Esophagus muscularis mucosa (tissue), 4 donors: ENCODE results near the gene CCDC201. TPM values are rescaled to one million over a fixed set of nuclear protein-coding genes. Genes with fewer than 3 reads are reported as not detected.

ENCODE experiments used
- DNase-seq: peaks from one replicate; pipeline ENCODE4 v3.0.0-alpha.2; 2017; ENCODE audit errors: extremely low spot score
- H3K27ac ChIP-seq, 4 donors: fragments of 200-600 bp; sonication (generic); replicated peaks in 1 of 4; 1 replicate in 3 of 4; 2 replicates in 1 of 4; pipeline ENCODE4 v1.5.1; 2016 to 2019; ENCODE audit warnings: mild to moderate bottlenecking in 1 of 4
- H3K27me3 ChIP-seq, 4 donors: fragments of 200-600 bp; sonication (generic); one replicate each; pipeline versions ENCODE4 v1.5.1 to v1.6.0; 2016 to 2019
- H3K36me3 ChIP-seq, 4 donors: fragments of 200-600 bp; sonication (generic); one replicate each; pipeline ENCODE4 v1.5.1; 2016 to 2019
- H3K4me1 ChIP-seq, 4 donors: fragments of 200-600 bp; sonication (generic); one replicate each; pipeline ENCODE4 v1.5.1; 2016 to 2019
- H3K4me3 ChIP-seq, 4 donors: fragments of 200-600 bp; sonication (generic); 1 replicate in 2 of 4; 2 replicates in 2 of 4; pipeline ENCODE4 v1.5.1; 2016 to 2019; ENCODE audit warnings: mild to moderate bottlenecking in 4 of 4, moderate library complexity in 1 of 4
- H3K9me3 ChIP-seq, 4 donors: fragments of 200-600 bp; sonication (generic); 1 replicate in 3 of 4; 2 replicates in 1 of 4; pipeline ENCODE4 v1.5.1; 2016 to 2019
- EP300 ChIP-seq: sonication (generic); formaldehyde crosslinking; IDR thresholded peaks from one replicate; pipeline ENCODE4 v1.6.1; 2017; ENCODE audit warnings: antibody characterized with exemption
- POLR2A ChIP-seq: fragments of 450-650 bp; IDR thresholded peaks from one replicate; pipeline ENCODE4 v1.6.1; 2017; ENCODE audit warnings: antibody characterized with exemption, moderate library complexity, mild to moderate bottlenecking, low read depth
- POLR2AphosphoS5 ChIP-seq, 2 donors: sonication (generic); formaldehyde crosslinking; IDR thresholded peaks; one replicate each; pipeline ENCODE4 v1.6.1; 2017; ENCODE audit warnings: antibody characterized with exemption in 2 of 2
- WGBS: methylation state at CpG from one replicate; pipeline ENCODE4 v1.1.5; 2018; 5-methylcytosine and 5-hydroxymethylcytosine counted together
- intact Hi-C: fragments of 100-400 bp; cut with DNase I; formaldehyde crosslinking; loops from one replicate; pipeline ENCODE4 v1.15.1; 2023
- total RNA-seq, 4 donors: library from RNA; depleted of rRNA; stranded (reverse); fragments of >200 nt; gene quantifications; one replicate each; pipeline versions ENCODE4 v1.1.0 to v1.2.1, GENCODE V29; 2016
- TF ChIP-seq, protein P1 (sequence below), 3 experiments: fragments of 200-600 bp in 2 of 3; fragments of 450-650 bp in 1 of 3; sonication (generic) in 2 of 3; IDR thresholded peaks; one replicate each; pipeline ENCODE4 v1.5.1; 2017 to 2019; ENCODE audit warnings: antibody characterized with exemption in 3 of 3, mild to moderate bottlenecking in 2 of 3, moderate library complexity in 1 of 3

Gene CCDC201
- total RNA-seq, 4 donors from 2014 or later: not detected

DNA sequence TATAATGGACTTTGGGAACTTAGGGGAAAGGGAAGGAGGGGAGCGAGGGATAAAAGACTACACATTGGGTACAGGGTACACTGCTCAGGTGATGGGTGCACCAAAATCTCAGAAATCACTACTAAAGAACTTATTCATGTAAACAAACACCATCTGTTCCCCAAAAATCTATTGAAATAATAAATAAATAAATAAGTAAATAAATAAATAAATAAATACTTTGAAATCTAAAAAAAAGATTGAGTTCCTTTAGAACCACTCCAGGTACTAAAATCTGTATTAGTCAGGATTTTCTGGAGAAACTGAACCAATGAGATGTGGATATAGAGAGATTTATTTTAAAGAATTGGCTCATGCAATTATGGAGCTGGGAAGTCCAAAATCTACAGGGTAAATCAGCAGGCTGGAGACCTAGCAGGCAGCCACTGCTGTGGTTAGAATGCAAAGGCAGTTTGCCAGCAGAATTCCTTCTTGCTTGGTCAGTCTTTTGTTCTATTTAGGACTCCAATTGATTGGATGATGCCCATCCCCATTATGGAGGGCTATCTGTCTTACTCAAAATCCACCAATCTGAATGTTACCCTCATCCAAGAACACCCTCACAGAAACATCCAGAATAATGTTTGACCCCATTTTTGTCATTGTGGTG is 24.3 kb upstream of the CCDC201 start:
- Histone ChIP-seq H3K27ac (no peak overlapping the region), H3K4me3 (no peak overlapping the region), H3K36me3 (no peaks in the 10 kb centered on the region), H3K27me3 (peaks cover 0 to 30% (median 0%) of the 10 kb centered on the region in 4 donors), H3K9me3 (no peaks in the 10 kb centered on the region), H3K4me1 (no peaks in the 10 kb centered on the region)
- TF ChIP-seq POLR2AphosphoS5 (IDR thresholded peaks at IDR 0.05): no peak
- TF ChIP-seq, protein P1, sequence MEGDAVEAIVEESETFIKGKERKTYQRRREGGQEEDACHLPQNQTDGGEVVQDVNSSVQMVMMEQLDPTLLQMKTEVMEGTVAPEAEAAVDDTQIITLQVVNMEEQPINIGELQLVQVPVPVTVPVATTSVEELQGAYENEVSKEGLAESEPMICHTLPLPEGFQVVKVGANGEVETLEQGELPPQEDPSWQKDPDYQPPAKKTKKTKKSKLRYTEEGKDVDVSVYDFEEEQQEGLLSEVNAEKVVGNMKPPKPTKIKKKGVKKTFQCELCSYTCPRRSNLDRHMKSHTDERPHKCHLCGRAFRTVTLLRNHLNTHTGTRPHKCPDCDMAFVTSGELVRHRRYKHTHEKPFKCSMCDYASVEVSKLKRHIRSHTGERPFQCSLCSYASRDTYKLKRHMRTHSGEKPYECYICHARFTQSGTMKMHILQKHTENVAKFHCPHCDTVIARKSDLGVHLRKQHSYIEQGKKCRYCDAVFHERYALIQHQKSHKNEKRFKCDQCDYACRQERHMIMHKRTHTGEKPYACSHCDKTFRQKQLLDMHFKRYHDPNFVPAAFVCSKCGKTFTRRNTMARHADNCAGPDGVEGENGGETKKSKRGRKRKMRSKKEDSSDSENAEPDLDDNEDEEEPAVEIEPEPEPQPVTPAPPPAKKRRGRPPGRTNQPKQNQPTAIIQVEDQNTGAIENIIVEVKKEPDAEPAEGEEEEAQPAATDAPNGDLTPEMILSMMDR (IDR thresholded peaks at IDR 0.05): no peak
- no peak for TF ChIP-seq EP300
- no peak for TF ChIP-seq POLR2A
- WGBS: 93% methylated on average over 1 of the region's 1 CpG
- DNase-seq: no peak
- intact Hi-C loops: no loop called here

DNA sequence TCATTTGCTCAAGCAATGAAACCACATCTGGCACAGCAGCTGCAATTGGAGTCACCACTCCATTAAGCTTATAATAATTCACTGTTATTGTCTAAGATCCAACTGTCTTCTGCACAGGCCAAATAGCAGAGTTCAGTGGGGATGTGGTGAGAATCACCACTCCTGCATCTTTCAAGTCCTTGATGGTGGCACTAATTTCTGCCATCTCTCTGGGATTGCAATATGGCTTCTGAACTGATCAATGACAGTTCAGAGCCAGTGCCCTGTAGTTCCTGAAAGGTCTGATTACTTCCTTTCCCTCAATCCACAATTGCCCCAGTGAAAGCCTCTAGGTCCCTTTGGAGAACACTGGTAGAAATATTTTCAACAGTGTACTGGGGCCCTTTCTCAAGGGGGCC is 21.8 kb upstream of the CCDC201 start:
- TF ChIP-seq POLR2AphosphoS5 (IDR thresholded peaks at IDR 0.05) (no peak), POLR2A (no peak), EP300 (no peak)
- TF ChIP-seq, protein P1 (IDR thresholded peaks at IDR 0.05): no peak
- H3K4me1 ChIP-seq: no peaks in the 10 kb centered on the region
- DNase-seq: peak; percentile 64
- H3K27me3 ChIP-seq: peaks cover 0 to 43% (median 3%) of the 10 kb centered on the region in 4 donors
- intact Hi-C loops: no loop called here
- no peaks in the 10 kb centered on the region for H3K36me3 ChIP-seq
- no peak overlapping the region for H3K4me3 ChIP-seq
- H3K27ac ChIP-seq: no peak overlapping the region
- H3K9me3 ChIP-seq: no peaks in the 10 kb centered on the region

DNA sequence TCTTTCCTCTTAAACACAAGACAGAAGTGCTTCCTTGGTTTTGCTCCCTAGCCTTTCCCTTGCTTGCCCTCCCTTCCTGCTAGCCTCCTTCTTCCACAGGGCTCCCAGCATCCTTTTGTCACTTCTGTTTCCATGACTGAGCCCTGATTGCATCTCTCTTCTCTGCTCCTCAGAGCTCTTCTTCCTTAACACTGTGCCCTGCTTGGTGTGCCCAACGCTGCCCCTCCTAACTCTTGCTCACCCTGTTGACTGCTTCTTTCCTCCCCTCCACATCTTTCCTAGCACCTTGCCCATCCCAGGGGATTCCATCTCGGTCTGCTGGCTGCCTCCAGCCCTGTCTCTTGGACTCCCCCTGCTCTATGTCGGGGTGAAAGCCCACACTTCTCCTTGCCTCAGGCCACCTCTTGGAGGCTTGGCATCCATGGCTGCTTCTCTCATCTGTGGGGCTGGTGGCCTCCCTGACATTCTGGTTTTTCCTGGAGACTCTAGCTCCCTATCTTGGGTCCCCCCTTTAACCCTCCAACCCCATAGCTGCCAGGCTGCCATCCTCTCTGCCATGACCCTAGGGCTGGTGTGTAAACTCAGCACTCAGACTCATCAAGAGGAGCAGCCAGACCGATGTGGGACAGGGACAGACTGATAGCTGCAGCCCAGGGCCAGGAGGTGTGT is 21.2 kb upstream of the CCDC201 start:
- Histone ChIP-seq H3K27ac (no peak overlapping the region), H3K36me3 (no peaks in the 10 kb centered on the region), H3K27me3 (peaks cover 0 to 48% (median 4%) of the 10 kb centered on the region in 4 donors), H3K9me3 (no peaks in the 10 kb centered on the region), H3K4me1 (peaks cover 0 to under 1% (median 0%) of the 10 kb centered on the region in 4 donors), H3K4me3 (no peak overlapping the region)
- TF ChIP-seq, protein P1 (IDR thresholded peaks at IDR 0.05): no peak
- TF ChIP-seq POLR2AphosphoS5 (IDR thresholded peaks at IDR 0.05): no peak
- no peak for TF ChIP-seq EP300
- no peak for TF ChIP-seq POLR2A
- DNase-seq: peak; percentile 79
- intact Hi-C loops: no loop called here
- WGBS: 78% methylated on average over 4 of the region's 4 CpGs

DNA sequence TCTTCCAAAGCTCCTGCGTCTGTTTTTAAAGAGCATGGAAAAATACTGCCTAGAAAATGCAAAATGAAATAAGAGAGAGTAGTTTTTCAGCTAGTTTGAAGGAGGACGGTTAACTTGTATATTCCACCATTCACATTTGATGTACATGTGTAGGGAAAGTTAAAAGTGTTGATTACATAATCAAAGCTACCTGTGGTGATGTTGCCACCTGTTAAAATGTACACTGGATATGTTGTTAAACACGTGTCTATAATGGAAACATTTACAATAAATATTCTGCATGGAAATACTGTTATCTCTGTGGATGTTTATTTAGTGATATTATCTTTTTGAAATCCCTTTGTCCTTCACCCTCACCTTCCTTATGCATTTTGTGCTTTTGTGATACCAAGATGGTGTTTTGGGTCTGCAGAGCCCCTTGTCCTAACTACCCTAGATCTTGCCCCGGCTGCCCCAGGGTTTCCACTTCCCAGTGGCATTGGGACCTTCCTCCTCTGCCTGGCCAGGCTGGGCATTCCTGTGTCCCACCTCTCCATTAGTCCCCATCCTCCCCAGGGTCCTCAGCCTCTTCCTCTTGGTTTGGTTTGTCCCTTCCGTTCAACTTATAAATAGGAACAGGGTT is 20.6 kb upstream of the CCDC201 start:
- H3K9me3 ChIP-seq: no peaks in the 10 kb centered on the region
- H3K27me3 ChIP-seq: peaks cover 0 to 55% (median 9%) of the 10 kb centered on the region in 4 donors
- WGBS: 62% methylated on average over 5 of the region's 5 CpGs
- TF ChIP-seq POLR2AphosphoS5 (IDR thresholded peaks at IDR 0.05) (no peak), EP300 (no peak), POLR2A (no peak)
- TF ChIP-seq, protein P1 (IDR thresholded peaks at IDR 0.05): no peak
- intact Hi-C loops: no loop called here
- no peak overlapping the region for H3K27ac ChIP-seq
- peaks cover 5 to 7% (median 6%) of the 10 kb centered on the region in 4 donors for H3K4me1 ChIP-seq
- H3K36me3 ChIP-seq: no peaks in the 10 kb centered on the region
- no peak overlapping the region for H3K4me3 ChIP-seq
- DNase-seq: peak; percentile 62
